ENCODE results near the gene PSMB11.
"Not testable (repeated sequence)": the region's sequence is repeated elsewhere in the genome, so short reads cannot be mapped to it uniquely, and the experiment has no call there.

Gene PSMB11

DNA sequence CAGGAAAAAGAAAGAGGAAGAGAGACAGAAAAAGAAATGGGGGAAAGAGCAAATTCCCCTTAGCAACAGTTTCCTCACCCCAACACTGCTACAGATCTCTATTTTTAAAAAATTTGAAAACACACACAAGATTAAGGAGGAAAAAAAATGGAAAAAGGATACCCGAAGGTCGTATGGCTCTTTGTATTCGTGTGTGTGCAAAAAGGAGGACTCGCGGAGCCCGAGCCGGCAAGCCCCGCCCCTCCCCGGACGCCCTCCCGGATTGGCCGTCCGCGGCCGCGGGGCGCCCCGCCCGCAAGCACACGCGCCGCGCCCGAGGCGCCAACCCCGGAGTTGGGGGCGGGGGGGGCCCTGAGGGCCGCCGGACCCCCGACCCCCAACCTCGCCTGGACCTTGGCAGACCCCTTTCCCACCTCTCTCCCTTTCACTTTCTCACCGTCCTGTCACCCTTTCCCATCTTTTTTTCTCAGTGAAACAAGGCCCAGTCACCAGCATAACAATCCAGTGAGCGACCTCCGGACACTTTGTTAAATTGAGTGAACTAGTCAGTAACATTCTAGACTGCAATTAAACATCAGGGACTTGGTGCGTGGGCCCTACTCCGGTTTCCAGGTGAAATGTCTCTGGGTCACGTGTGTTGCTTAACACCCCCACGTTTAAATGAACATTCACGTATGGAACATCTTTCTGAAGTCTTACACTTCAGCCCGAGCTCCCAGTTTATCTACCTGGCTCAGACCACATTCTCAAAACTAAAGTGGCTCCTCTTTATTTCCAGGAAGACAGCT is 31.9 kb upstream of the PSMB11 start, which contains the start of gene C14orf93:
Gene C14orf93 (minus strand): TSS at position 205 of the 788 bp plus-strand sequence. CDS start 11,120 bp downstream, outside the sequence.
- Histone ChIP-seq H3K9me3 (replicated peaks in 1 of 11) (no peaks in the 10 kb centered on the region; a peak in 1 of 22 replicates), H3K4me1 (peaks cover 38 to 47% (median 43%) of the 10 kb centered on the region in 10 experiments), H3K4me2 (peak within 1 kb of the TSS; percentile 75 to 95 (median 85)), H3K27ac (peak within 1 kb of the TSS; percentile 76 to 97 (median 95)), H3K36me3 (no peaks in the 10 kb centered on the region), H3K4me3 (peak within 1 kb of the TSS; percentile 48 to 72 (median 62)), H4K20me1 (no peaks in the 10 kb centered on the region), H3K9ac (peak within 1 kb of the TSS; percentile 75 to 90 (median 81)), H3K27me3 (no peaks in the 10 kb centered on the region)
- TF ChIP-seq Cebpa-rat (IDR thresholded peaks at IDR 0.05) = no peak

- no peak overlapping the region for H3K4me3 ChIP-seq
- no peaks in the 10 kb centered on the region for H3K36me3 ChIP-seq
- no peaks in the 10 kb centered on the region for H3K27me3 ChIP-seq
- H3K9ac ChIP-seq = no peak overlapping the region
- peaks cover 18 to 22% (median 19%) of the 10 kb centered on the region in 10 experiments for H3K4me1 ChIP-seq
- no peak overlapping the region for H3K4me2 ChIP-seq
- no peaks in the 10 kb centered on the region for H3K9me3 ChIP-seq (replicated peaks in 1 of 11)
- no peaks in the 10 kb centered on the region for H4K20me1 ChIP-seq
- no peak for TF ChIP-seq Cebpa-rat (IDR thresholded peaks at IDR 0.05)
- no peak overlapping the region for H3K27ac ChIP-seq
Observed at GRCh38 chr14:23013054-23013748, 28.8 kb upstream of the PSMB11 start.

DNA sequence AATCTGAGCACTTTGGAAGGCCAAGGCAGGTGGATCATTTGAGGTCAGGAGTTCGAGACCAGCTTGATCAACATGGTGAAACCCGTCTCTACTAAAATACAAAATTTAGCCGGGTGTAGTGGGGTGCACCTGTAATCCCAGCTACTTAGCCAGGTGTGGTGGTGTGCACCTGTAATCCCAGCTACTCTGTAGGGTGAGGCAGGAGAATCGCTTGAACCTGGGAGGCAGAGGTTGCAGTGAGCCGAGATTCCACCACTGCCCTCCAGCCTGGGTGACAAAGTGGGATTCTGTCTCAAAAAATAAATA is 28.3 kb upstream of the PSMB11 start:
- not testable (repeated sequence) for H3K9me3 ChIP-seq (replicated peaks in 1 of 11); H3K27me3 ChIP-seq; H3K4me2 ChIP-seq; H3K27ac ChIP-seq; H4K20me1 ChIP-seq; H3K4me3 ChIP-seq; H3K9ac ChIP-seq; H3K36me3 ChIP-seq
- peaks cover 13 to 17% (median 14%) of the 10 kb centered on the region in 10 experiments for H3K4me1 ChIP-seq

DNA sequence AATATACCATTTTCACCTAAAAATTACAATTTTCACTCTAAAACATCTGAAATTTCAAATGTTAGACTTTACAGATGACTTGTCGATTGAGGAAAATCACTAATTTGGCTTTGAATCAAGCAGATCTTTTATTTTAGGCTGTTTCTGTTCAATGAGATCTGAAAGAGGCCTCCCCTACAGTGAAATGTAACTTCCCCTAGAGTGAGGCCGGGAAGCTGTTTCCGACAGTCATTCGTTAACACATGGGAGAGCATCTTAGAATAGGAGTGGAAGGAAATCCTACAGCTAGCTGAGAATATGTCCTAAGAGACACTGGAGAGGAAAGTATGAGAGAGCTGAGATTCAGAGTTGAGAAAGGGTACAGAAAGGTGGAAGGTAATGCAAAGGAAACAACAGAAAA is 26.4 kb upstream of the PSMB11 start:
- Histone ChIP-seq H4K20me1 (no peaks in the 10 kb centered on the region), H3K27ac (no peak overlapping the region), H3K36me3 (peaks cover 0 to 6% (median 3%) of the 10 kb centered on the region in 11 experiments; a peak in 8 of 22 replicates), H3K9ac (no peak overlapping the region), H3K27me3 (no peaks in the 10 kb centered on the region), H3K4me1 (peaks cover 0 to under 1% (median 0%) of the 10 kb centered on the region in 10 experiments; a peak in 3 of 20 replicates), H3K9me3 (replicated peaks in 1 of 11) (no peaks in the 10 kb centered on the region), H3K4me2 (no peak overlapping the region), H3K4me3 (no peak overlapping the region)
- no peak for TF ChIP-seq Cebpa-rat (IDR thresholded peaks at IDR 0.05)

DNA sequence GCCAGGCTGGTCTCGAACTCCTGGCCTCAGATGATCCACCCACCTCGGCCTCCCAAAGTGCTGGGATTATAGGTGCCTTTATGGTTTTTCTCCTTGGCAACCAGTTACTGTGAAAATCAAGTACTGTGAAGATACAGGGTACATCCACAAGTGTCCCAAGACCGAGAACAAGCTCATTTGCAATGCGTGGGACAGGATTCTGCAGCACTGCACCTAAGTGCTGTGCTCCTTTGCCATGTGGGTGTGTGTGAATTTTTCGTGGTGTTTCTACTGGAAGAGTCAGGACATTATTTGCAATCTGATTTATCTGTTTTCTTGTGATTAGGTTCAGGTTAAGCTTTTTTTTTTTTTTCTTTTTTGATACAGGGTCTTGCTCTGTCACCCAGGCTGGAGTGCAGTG is 24.9 kb upstream of the PSMB11 start:
- TF ChIP-seq Cebpa-rat (IDR thresholded peaks at IDR 0.05) = no peak
- H3K4me1 ChIP-seq = no peaks in the 10 kb centered on the region
- H4K20me1 ChIP-seq = no peaks in the 10 kb centered on the region; a peak in 1 of 22 replicates

GRCh38 chr14:23018107-23018506 is 23.9 kb upstream of the PSMB11 start:
- no peak for TF ChIP-seq Cebpa-rat (IDR thresholded peaks at IDR 0.05)
- Histone ChIP-seq H4K20me1 (peaks cover 0 to 5% (median 0%) of the 10 kb centered on the region in 11 experiments; a peak in 4 of 22 replicates), H3K9me3 (replicated peaks in 1 of 11) (no peaks in the 10 kb centered on the region), H3K9ac (no peak overlapping the region), H3K4me2 (no peak overlapping the region), H3K4me1 (no peaks in the 10 kb centered on the region), H3K36me3 (peaks cover under 1 to 28% (median 19%) of the 10 kb centered on the region in 11 experiments; a peak in 17 of 22 replicates), H3K27ac (no peak overlapping the region), H3K27me3 (no peaks in the 10 kb centered on the region), H3K4me3 (no peak overlapping the region)

More for the DNA sequence above, 24.9 kb upstream of the PSMB11 start:
- Histone ChIP-seq H3K9ac (no peak overlapping the region), H3K4me3 (no peak overlapping the region), H3K27me3 (no peaks in the 10 kb centered on the region), H3K36me3 (peaks cover 0 to 20% (median 16%) of the 10 kb centered on the region in 11 experiments; a peak in 12 of 22 replicates), H3K9me3 (replicated peaks in 1 of 11) (no peaks in the 10 kb centered on the region), H3K27ac (no peak overlapping the region), H3K4me2 (no peak overlapping the region)

DNA sequence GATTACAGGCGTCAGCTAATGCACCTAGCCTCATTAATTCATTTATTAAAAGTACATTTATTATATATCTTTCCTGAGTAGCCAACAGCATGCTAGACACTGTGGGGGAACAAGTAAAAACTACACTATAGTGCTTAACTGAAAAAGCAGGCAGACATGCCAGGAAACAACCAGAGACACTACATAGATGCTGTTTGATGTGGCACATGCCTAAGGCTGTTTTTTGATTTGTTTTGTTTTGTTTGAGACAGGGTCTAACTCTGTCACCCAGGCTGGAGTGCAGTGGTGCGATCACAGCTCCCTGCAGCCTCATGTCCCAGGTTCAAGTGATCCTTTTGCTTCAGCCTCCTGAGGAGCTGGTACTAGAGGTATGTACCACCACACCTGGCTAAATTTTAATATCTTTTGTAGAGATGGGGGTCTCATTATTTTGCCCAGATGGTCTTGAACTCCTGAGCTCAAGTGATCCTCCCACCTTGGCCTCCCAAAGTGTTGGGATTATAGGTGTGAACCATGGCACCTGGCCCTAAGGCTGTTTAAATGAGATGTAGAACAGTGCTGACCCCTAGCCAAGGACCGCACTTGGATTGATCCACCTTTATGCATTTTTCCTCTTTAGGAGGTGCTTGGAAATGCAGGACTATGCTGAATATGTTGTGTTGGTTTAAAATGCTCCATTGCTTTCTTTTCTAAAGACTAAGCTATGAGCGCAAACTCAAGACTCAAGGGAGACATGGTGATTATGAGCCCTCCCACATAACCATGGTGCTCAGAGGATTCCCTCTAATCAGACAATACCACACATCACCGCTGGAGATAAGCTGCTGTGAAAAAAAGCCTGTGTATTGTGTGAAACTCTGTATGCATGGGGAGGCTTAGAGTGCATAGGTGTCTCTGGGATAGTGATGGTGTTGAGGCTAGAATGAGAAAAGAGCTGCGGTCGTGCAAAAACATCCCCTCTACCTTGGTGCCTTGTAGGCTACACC is 21.6 kb upstream of the PSMB11 start:
- Histone ChIP-seq H3K4me3 (no peak overlapping the region), H3K36me3 (peaks cover 23 to 51% (median 42%) of the 10 kb centered on the region in 11 experiments), H3K4me1 (peaks cover 0 to 8% (median 2%) of the 10 kb centered on the region in 10 experiments; a peak in 9 of 20 replicates), H3K4me2 (no peak overlapping the region), H3K27ac (no peak overlapping the region), H4K20me1 (peaks cover 0 to 25% (median 12%) of the 10 kb centered on the region in 11 experiments; a peak in 11 of 22 replicates), H3K9ac (no peak overlapping the region), H3K27me3 (no peaks in the 10 kb centered on the region), H3K9me3 (replicated peaks in 1 of 11) (no peaks in the 10 kb centered on the region)
- TF ChIP-seq Cebpa-rat (IDR thresholded peaks at IDR 0.05) = no peak

- Histone ChIP-seq H4K20me1 (peaks cover 0 to 35% (median 21%) of the 10 kb centered on the region in 11 experiments; a peak in 13 of 22 replicates), H3K36me3 (peaks cover 33 to 61% (median 52%) of the 10 kb centered on the region in 11 experiments), H3K9me3 (replicated peaks in 1 of 11) (no peaks in the 10 kb centered on the region), H3K27ac (no peak overlapping the region), H3K4me1 (peaks cover 0 to 18% (median 7%) of the 10 kb centered on the region in 10 experiments; a peak in 10 of 20 replicates), H3K4me2 (no peak overlapping the region), H3K4me3 (no peak overlapping the region), H3K9ac (no peak overlapping the region), H3K27me3 (no peaks in the 10 kb centered on the region)
- no peak for TF ChIP-seq Cebpa-rat (IDR thresholded peaks at IDR 0.05)
Observed at GRCh38 chr14:23021434-23021833, 20.6 kb upstream of the PSMB11 start.
